SK-N-SH (cell line): ENCODE data around the gene ADCY10. TPM values are rescaled to one million over a fixed set of nuclear protein-coding genes. Genes with fewer than 3 reads are reported as not detected.
A peak's percentile ranks its signal among the peaks of the same experiment; 100 is the strongest.

Experiments
- CTCF ChIA-PET: fragments of 300-600, 350-600 bp; formaldehyde crosslinking; extraction: SDS; loops from one replicate; lab custom pipeline; 2021; lab: Yijun Ruan, JAX
- POLR2A ChIA-PET: fragments of 350-600 bp; sonication (Branson Sonifier 250); formaldehyde crosslinking; extraction: SDS; loops from one replicate; lab custom pipeline; 2020; ENCODE audit warnings: antibody characterized with exemption, inconsistent platforms; lab: Yijun Ruan, JAX
- DNase-seq: peaks from one replicate; pipeline ENCODE4 v3.0.0; 2012
- H2AFZ ChIP-seq: fragments of 200-600 bp; sonication (generic); 2 replicates; pipeline ENCODE4 v1.8.1; 2016; ENCODE audit warnings: antibody characterized with exemption, mild to moderate bottlenecking, low read depth
- H3F3A ChIP-seq: fragments of 200-600 bp; sonication (generic); replicated peaks from 2 replicates; pipeline ENCODE3; 2016; ENCODE audit warnings: antibody characterized with exemption, mild to moderate bottlenecking; ENCODE audit not compliant: insufficient read depth
- H3K27ac ChIP-seq, 2 experiments: fragments of 200-500 bp in 1 of 2; fragments of 200-600 bp in 1 of 2; sonication (Bioruptor generic) in 1 of 2; sonication (generic), shearing (Covaris generic) in 1 of 2; 2 replicates each; pipeline versions ENCODE4 v1.5.1 to v1.6.1; 2014 to 2016; ENCODE audit warnings: low read depth in 2 of 2, inconsistent platforms in 1 of 2, low read length in 1 of 2, mild to moderate bottlenecking in 1 of 2, mixed read lengths in 1 of 2
- H3K27me3 ChIP-seq: fragments of 200-600 bp; sonication (generic), shearing (Covaris generic); 2 replicates; pipeline ENCODE4 v1.6.1; 2016; ENCODE audit warnings: mixed run types; ENCODE audit not compliant: insufficient read depth
- H3K36me3 ChIP-seq, 2 experiments: fragments of 200-500 bp in 1 of 2; fragments of 200-600 bp in 1 of 2; sonication (Bioruptor generic) in 1 of 2; sonication (generic) in 1 of 2; replicated peaks in 1 of 2; 2 replicates each; pipeline versions ENCODE3 to v1.5.1; 2014 to 2016; ENCODE audit warnings: low read length in 1 of 2, mild to moderate bottlenecking in 1 of 2; ENCODE audit not compliant: insufficient read depth in 2 of 2, control insufficient read depth in 1 of 2
- H3K4me1 ChIP-seq, 2 experiments: fragments of 200-500 bp in 1 of 2; fragments of 200-600 bp in 1 of 2; sonication (Bioruptor generic) in 1 of 2; sonication (generic), shearing (Covaris generic) in 1 of 2; 2 replicates each; pipeline versions ENCODE4 v1.5.1 to v1.6.1; 2014 to 2016; ENCODE audit warnings: low read depth in 1 of 2, low read length in 1 of 2, mixed run types in 1 of 2; ENCODE audit not compliant: insufficient read depth in 2 of 2, control insufficient read depth in 1 of 2
- H3K4me2 ChIP-seq: fragments of 200-600 bp; sonication (generic), shearing (Covaris generic); 2 replicates; pipeline ENCODE4 v1.6.1; 2017; ENCODE audit warnings: mixed run types
- H3K4me3 ChIP-seq, 2 experiments: fragments of 200-500 bp in 1 of 2; fragments of 200-600 bp in 1 of 2; sonication (Bioruptor generic) in 1 of 2; sonication (generic), shearing (Covaris generic) in 1 of 2; 2 replicates each; pipeline versions ENCODE4 v1.5.1 to v1.8.1; 2014 to 2016; ENCODE audit warnings: low read depth in 2 of 2, inconsistent platforms in 1 of 2, low read length in 1 of 2, mild to moderate bottlenecking in 1 of 2, mixed read lengths in 1 of 2, moderate library complexity in 1 of 2
- H3K79me2 ChIP-seq: fragments of 200-600 bp; sonication (generic); 2 replicates; pipeline ENCODE4 v1.8.1; 2017; ENCODE audit warnings: mild to moderate bottlenecking; ENCODE audit not compliant: insufficient read depth
- H3K9ac ChIP-seq: fragments of 200-600 bp; sonication (generic); 2 replicates; pipeline ENCODE4 v1.6.1; 2017; ENCODE audit warnings: mixed run types
- H3K9me2 ChIP-seq: fragments of 200-600 bp; sonication (generic); 2 replicates; pipeline ENCODE4 v1.6.1; 2017; ENCODE audit warnings: mixed run types
- H3K9me3 ChIP-seq: fragments of 200-600 bp; sonication (generic); 2 replicates; pipeline ENCODE4 v1.6.1; 2017; ENCODE audit warnings: mixed run types, mild to moderate bottlenecking, moderate library complexity
- H4K20me1 ChIP-seq: fragments of 200-600 bp; sonication (generic); 2 replicates; pipeline ENCODE4 v1.6.1; 2017; ENCODE audit warnings: mild to moderate bottlenecking, mixed run types; ENCODE audit not compliant: insufficient read depth
- ELF1 ChIP-seq: IDR thresholded peaks from 2 replicates; pipeline ENCODE4 v1.4.0; 2012
- EZH2phosphoT487 ChIP-seq: fragments of 200-600 bp; sonication (generic); IDR thresholded peaks from 2 replicates; pipeline ENCODE4 v1.6.1; 2017; ENCODE audit warnings: low read depth, mixed run types, mild to moderate bottlenecking, antibody characterized with exemption, moderate library complexity, borderline replicate concordance
- FOSL2 ChIP-seq: IDR thresholded peaks from 2 replicates; pipeline ENCODE4 v1.4.0; 2012; ENCODE audit warnings: low read depth, mild to moderate bottlenecking, moderate library complexity, borderline replicate concordance
- GABPA ChIP-seq: IDR thresholded peaks from 2 replicates; pipeline ENCODE4 v1.4.0; 2012; ENCODE audit warnings: low read depth, mild to moderate bottlenecking
- GATA2 ChIP-seq: sonication (generic); formaldehyde crosslinking; IDR thresholded peaks from 2 replicates; pipeline ENCODE4 v1.5.0; 2020; ENCODE audit warnings: mild to moderate bottlenecking, missing genetic modification reagents
- JUND ChIP-seq: IDR thresholded peaks from 2 replicates; pipeline ENCODE4 v1.4.0; 2012
- MAX ChIP-seq: IDR thresholded peaks from 2 replicates; pipeline ENCODE4 v1.4.0; 2012; ENCODE audit warnings: low read depth
- MEF2A ChIP-seq: IDR thresholded peaks from 2 replicates; pipeline ENCODE4 v1.4.0; 2012; ENCODE audit warnings: low read depth, borderline replicate concordance
- MXI1 ChIP-seq: IDR thresholded peaks from 2 replicates; pipeline ENCODE4 v1.6.1; 2012; ENCODE audit warnings: mild to moderate bottlenecking, low read depth, low read length, improper control_type of control experiment
- NFIC ChIP-seq: IDR thresholded peaks from 2 replicates; pipeline ENCODE4 v1.4.0; 2012; ENCODE audit warnings: borderline replicate concordance
- NRF1 ChIP-seq: IDR thresholded peaks from 2 replicates; pipeline ENCODE4 v1.6.1; 2012; ENCODE audit warnings: low read depth, mild to moderate bottlenecking, low read length
- POLR2AphosphoS5 ChIP-seq: IDR thresholded peaks from 2 replicates; pipeline ENCODE4 v1.6.1; 2012; ENCODE audit warnings: low read depth, low read length
- REST ChIP-seq: IDR thresholded peaks from 2 replicates; pipeline ENCODE4 v1.6.1; 2012; ENCODE audit warnings: mild to moderate bottlenecking, low read depth, low read length, moderate library complexity
- RXRA ChIP-seq: IDR thresholded peaks from 2 replicates; pipeline ENCODE4 v1.4.0; 2012; ENCODE audit warnings: low read depth, mild to moderate bottlenecking, borderline replicate concordance
- SMC3 ChIP-seq: IDR thresholded peaks from 2 replicates; pipeline ENCODE4 v1.6.1; 2012; ENCODE audit warnings: low read depth, low read length, improper control_type of control experiment
- TAF1 ChIP-seq: IDR thresholded peaks from 2 replicates; pipeline ENCODE4 v1.6.1; 2012; ENCODE audit warnings: low read depth, mild to moderate bottlenecking, low read length, moderate library complexity, borderline replicate concordance
- USF1 ChIP-seq: IDR thresholded peaks from 2 replicates; pipeline ENCODE4 v1.4.0; 2012; ENCODE audit warnings: low read depth, borderline replicate concordance
- WGBS: methylation state at CpG from one replicate; pipeline ENCODE4 v1.1.6; 2017; ENCODE audit warnings: low lambda C conversion rate; 5-methylcytosine and 5-hydroxymethylcytosine counted together
- polyA plus RNA-seq, 3 experiments: library from polyadenylated mRNA; depleted of rRNA; stranded (reverse); fragments of >200 nt; gene quantifications; 2 replicates each; pipeline ENCODE4 v1.2.3, GENCODE V29; 2012

ADCY10 gene
- polyA plus RNA-seq, 1 of the 3 experiments (the other 2 are of a cell fraction) = 0.10 TPM

- TF ChIP-seq REST = no peak
- TF ChIP-seq RXRA = no peak
Observed at GRCh38 chr1:167938080-167938636, 24.2 kb upstream of the ADCY10 start (continued).

- Histone ChIP-seq H3K79me2 (peaks cover 91% of the 10 kb centered on the region), H3F3A (peaks cover 10% of the 10 kb centered on the region), H3K27ac (peak overlapping the region; percentile 94 to 100), H3K4me2 (peak overlapping the region; percentile 74), H4K20me1 (peaks cover 41% of the 10 kb centered on the region), H3K36me3 (no peaks in the 10 kb centered on the region), H2AFZ (peak overlapping the region; percentile 50), H3K4me1 (peaks cover 8 to 27% of the 10 kb centered on the region in 2 experiments; a peak in 3 of 4 replicates), H3K4me3 (peak overlapping the region; percentile 71 to 81), H3K27me3 (no peaks in the 10 kb centered on the region), H3K9me2 (no peaks in the 10 kb centered on the region), H3K9ac (peak overlapping the region; percentile 94), H3K9me3 (no peaks in the 10 kb centered on the region)
- ChIA-PET POLR2A (no interaction called here), CTCF (interaction anchor here (1.1 kb wide), 1 partner anchor 145 kb away, joined by 5 read pairs; no protein-coding TSS in a partner anchor)
- DNase-seq = no peak
- WGBS = 5% methylated on average over 5 of the region's 5 CpGs
- TF ChIP-seq MXI1 (no peak), MAX (no peak), TAF1 (no peak), GATA2 (no peak), ELF1 (no peak), FOSL2 (no peak), SMC3 (no peak), MEF2A (no peak), NFIC (no peak), EZH2phosphoT487 (no peak), POLR2AphosphoS5 (no peak), NRF1 (no peak), GABPA (no peak), JUND (no peak), USF1 (no peak), RXRA (no peak)
Observed at GRCh38 chr1:167937709-167938010, 23.7 kb upstream of the ADCY10 start.
